GM18858 (cell line): ENCODE results near the gene GBP2.

ENCODE experiments used
- ATAC-seq: cut with Tn5 transposase; IDR thresholded peaks from one replicate; pipeline ENCODE4 v1.9.1; 2021; ENCODE audit not compliant: unreplicated experiment

The GBP2 gene

GRCh38 chr1:89065079-89065868 lies 60.6 kb downstream of the GBP2 start, which contains the start of gene GBP1:
Gene GBP1, minus strand, starts transcription at chr1:89065208. Its CDS starts 1,974 bp downstream, at chr1:89063234.
- ATAC-seq, result peak; percentile 55

DNA sequence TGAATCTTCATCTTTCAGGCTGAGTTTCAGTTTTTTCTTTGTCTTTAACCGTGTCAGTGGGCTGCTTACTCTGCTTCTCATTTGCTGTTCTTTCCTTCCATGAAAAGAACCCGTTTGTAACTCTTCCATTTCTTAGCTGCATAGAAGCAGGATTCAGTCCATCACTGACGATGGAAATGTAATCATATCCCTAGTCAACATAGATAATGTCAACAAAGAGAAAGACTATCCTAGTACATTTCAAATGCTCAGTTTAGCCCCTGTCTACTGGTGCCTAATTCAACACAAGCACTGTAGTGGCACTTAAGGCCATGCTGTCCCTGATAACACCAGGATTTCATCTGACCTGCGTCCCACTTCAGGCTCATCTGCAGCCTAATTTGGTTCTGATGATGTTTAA lies 61.3 kb downstream of the GBP2 start:
- peak; percentile 29 for ATAC-seq

DNA sequence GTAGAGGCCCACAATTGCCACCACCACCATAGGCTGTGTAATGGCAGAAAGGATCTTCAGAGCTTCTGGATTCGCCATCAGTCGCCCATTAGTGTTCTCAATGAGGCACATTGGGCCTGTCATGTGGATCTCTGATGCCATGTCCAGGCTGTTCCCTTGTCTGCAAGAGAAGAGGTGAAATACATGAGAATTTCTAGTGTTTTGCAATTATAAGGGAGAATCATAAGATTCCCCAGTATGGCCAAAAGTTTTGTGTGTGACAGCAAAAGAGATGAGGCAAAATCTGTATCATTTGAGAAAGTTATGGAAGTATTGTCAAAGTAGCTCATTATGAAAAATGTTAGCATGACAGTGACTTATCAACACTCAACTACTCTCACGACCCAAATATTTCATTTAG lies 62.8 kb downstream of the GBP2 start:
- ATAC-seq, result no peak

DNA sequence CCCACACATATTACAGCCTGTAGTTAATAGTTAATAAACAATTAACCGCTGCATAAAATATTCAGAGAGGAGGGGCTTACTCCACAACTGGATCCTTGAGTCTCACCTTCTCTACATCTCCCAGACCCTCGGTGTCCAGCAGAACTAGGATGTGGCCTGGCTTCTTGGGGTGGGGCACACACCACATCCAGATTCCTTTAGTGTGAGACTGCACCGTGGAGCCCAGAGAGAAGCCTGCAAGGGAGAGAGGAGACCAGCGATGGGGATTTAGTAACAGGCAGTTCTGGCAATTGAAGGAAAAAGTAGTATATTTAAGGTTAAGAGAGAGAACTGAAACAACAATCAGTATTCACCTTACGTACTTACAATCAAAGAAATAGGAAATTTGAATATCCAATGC lies 65.8 kb downstream of the GBP2 start:
- no peak for ATAC-seq
